HG03575 (cell line): ENCODE results near the gene RASGRP2.

Experiments used
- ATAC-seq: cut with Tn5 transposase; IDR thresholded peaks from one replicate; pipeline ENCODE4 v1.9.1; 2021; ENCODE audit not compliant: unreplicated experiment, insufficient number of reproducible peaks, low FRiP score; ENCODE audit errors: extremely low read depth

RASGRP2 gene

DNA sequence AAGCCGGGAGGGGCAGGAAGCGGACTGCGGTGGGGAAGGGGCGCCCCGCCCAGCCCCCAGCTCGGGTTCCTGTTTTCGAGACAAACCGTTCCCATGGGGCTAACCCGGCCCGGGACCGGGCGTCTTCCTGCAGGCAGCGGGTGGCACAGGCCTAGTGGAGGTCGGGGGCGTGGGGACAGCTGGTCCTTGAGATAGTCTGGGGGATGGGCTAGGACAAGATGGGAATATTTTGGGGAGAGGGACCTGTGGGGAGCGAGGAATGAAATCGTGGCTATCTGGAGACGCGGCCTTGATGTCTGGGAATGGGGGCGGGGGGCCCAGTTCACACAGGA is 1.2 kb upstream of the RASGRP2 start:
- no peak for ATAC-seq

GRCh38 chr11:64744544-64745188 is 724 bp upstream of the RASGRP2 start:
- ATAC-seq: no peak

DNA sequence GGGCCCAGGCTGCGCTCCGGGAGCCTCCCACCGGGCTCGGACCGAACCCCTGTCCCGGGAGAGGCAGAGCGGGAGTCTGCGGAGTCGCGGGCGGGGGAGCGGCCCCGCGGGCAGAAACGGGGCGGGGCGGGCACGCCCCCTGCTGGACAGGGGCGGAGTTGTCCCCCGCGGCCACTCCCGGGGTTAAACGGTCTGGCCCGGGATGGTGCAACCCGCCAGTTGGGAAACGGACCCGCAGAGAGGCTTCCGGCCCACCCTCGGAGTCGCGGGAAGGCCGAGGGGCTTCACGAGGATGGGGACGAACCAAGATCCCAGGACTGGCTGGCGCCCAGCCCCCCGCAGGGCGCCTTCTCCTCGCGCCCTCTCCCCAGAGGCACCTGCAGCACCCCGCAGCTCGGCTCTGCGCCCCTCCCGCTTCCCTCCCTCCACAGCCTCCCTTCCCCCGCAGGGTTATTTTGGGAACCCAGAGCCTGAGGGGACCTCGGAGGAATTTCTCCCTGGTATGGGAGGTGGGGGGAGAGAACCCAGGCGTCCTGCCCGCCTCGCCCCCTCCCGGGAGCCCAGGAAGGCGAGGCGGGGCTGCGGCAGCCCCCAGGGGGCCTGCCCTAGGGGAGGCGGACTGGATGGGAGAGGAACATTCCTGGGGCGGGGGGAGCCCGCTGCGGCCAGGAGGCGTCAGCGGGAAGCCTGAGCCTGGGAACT is 902 bp downstream of the RASGRP2 start:
- ATAC-seq: no peak

DNA sequence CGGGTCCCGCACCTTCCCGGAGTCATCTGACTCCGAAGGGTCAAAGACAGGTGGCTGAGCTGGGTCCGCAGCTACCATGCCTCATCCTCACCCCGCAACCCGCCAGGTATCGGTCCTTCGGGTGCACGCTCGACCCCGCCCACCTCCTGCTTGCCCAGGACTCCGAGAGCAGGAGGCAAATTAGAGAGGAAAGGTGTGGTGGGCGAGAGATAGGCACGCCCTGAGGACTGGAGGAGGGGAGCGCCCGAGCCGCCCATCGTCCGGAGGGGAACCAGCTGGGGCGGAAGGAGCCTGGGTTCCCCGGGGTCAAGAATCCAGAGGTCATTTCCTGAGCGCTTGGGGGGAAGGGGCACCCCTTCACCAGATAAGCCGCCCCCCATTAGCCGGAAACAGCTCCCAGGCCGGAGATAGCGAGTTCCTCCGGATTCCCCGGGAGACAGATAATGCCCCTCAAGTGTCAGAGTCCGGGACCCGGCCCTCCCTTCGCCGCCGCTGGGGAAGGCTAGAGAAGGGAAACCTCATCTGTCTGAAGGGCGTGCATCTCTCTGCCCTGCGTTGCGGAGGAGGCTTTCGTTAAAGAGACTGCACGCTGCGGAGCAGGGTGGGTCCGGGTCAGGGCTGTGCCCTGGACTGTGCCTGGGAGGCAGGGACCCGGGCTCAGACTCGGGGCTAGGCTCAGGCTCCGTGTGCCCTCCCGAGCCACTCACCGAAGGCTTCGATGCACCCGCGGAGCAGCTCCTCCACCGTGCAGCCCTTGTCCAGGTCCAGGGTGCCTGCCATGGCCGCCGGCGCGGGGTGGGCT is 1.7 kb downstream of the RASGRP2 start:
- no peak for ATAC-seq

GRCh38 chr11:64741375-64742086 is 2.4 kb downstream of the RASGRP2 start:
- ATAC-seq: no peak

- ATAC-seq: no peak
These were observed 4.1 kb downstream of the RASGRP2 start for GRCh38 chr11:64739871-64740270.

DNA sequence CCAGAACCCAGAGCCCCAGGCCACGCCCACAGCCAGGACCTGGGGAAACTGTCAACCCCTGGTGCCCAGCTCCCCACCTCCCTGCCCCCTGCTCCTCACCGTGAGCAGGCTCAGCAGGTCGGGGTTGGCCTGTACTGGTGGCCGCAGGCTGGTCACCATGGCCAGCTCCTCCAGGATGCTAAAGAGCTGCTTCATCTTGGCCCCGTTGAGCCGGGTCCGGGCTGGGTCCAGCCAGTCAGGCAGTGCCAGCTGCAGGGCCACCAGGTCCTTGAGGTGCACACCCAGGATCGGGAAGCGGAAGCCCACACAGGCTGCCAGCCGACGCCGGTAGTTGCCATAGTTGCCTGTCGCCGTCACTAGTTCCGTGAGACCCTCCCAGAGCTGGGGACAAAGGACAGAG is 7.3 kb downstream of the RASGRP2 start:
- ATAC-seq: no peak

DNA sequence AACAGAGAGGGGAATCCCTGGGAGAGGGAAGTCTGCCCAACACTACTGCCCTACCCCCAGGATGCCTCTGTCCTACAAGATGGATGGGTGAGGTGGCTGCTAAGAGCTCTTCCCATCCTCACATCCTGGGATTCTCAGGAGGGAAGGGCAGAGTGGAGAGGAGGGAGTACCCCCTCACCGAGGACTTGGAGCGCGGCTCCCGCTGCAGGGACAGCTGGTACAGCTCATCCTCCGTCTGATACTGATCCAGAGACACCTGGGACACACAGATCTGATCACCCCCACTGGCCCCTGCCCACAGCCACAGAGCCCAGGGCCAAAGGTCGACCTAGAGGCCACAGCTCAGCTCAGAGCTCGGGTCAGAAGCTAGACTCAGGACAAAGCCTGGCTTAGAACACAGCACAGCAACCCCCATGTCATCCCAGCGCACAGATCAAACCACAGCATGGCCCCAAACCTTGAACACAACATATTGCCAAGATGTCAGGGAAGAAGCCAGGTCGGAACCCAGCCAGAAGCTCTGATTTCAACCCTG is 8.2 kb downstream of the RASGRP2 start:
- no peak for ATAC-seq

DNA sequence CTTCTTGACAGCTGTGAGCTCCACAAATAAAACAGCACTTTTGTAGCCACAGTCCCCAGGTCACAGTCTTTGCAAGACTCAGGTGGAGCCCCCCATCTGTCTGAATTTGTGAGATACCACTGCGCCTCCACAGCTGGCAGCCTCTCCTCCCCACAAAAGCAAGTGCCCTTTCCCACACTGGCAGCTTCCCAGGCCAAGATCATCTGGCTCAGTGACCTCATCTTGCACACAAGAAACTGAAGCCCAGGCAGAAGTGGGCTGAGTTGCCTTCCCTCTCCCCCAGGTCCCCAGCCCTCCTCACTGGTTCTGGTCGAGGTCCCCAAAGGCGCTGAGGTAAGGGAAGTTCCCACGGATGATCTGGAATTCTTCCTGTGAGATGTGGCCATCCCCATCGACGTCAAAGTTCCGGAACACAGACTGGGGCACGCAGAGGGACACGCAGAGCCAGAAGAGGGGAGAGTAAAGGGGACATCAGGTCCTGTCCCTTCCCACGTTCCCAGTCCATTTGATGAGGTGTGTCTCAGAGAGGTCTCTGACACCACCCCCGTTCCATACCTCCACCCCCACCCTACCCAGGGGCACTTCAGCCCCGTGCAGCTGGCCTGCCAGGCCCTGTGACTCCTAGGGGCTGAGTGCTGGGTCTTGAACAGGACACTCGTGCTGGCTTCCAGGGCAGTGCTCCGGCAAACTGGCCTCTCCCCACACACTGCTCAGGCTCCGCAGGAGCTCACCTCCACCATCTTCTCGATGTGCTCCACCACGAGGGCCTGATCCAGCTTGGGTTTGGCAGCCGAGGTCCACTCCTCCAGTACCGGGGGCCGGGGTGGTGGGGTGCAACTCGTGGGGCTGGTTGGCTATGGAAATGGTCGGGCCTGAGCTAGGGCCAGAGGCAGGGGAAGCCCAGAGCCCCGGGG is 8.9 kb downstream of the RASGRP2 start:
- ATAC-seq: no peak

DNA sequence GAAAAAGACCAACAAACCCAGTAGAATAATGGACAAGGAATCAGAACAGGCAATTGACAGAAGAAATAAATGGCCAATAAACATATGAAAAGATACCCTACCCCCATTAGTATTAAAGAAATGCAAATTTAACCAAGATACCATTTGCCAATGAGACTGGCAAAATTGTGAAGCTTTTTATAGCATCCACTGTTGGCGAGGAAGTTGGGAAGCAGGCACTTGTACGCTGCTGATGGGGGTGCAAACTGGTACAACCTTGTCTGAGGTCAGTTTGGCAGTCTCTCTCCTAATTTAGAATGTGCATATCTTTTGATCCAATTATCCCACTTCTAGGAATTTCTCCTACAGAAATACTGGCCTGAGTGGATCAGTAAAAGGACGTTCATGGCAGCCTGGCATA is 12.3 kb downstream of the RASGRP2 start:
- ATAC-seq: no peak

DNA sequence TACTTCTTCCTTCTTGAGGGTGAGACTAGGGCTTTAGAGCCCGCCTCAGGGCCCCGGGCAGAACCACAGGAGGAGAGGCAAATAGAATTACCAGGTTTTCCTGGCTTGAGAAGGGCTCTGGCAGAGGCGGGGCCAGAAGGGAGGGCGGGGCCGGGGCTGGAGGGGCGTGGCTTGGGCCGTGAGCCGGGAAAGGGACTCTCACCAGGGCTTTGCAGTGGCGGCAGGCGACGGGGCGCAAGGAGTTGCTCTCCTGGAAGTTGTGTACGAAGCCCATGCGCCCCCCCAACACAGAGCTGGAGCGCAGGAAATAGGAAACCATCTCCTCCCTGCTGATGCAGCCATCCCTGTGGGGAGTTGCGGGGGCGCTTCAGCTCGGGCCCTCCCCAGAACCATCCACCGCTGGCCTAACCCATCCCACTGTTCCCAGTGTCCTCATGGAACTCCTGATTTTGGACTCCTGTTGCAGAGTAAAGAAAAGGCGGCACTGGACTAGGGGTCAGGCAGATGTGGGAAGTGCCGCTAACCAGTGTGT is 14.0 kb downstream of the RASGRP2 start:
- ATAC-seq: no peak

DNA sequence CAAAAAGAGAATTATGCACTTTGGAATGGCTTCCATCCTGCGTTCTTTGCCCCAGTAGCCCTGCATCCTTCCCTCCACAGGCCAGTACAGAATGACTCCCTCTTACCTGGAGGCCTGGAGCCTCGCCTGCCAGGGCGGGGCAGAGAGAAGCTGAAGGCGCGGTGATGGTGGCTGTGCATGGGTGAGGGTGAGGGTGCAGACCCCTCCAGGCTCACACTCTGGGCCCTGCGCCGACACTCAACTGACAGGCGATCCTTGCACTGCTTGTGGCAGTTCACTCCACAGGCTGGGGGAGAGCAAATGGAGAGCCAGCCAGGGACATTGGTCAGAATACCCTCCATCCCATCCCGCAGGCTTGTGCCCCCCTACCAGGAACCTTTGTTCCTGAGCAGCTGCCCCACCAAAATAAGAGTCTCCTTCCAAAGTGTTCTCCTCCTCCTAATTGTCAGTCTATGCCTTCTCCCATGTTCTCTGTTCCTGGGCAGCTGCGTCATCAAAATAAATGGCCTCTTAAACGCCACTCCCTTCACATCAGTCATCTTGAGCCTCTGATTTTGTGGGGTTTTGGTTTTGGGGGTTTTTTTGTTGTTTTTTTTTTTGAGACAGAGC is 15.1 kb downstream of the RASGRP2 start:
- no peak for ATAC-seq

- no peak for ATAC-seq
These were observed 16.9 kb downstream of the RASGRP2 start for GRCh38 chr11:64726867-64727530.

DNA sequence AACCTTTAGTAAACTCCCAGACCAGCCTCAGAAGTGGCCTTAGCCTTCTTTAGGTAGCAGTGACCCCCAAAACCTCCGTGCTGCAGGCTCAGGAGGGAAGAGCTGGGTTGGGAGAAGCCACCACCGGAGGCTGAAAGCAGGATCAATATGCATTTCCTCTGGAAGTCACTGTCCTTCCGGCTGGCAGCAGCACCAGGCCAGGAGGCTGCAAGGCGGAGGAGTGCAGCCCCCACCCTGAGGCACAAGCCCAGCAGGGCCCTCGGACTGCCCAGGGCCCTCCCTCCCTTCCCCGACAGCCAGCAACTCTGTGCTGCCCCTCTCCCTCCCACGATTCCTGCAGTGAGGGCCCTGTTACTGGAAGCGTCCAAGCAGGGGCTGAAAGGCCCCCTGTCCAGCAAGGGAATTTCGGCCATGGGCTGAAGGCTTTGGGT is 17.7 kb downstream of the RASGRP2 start:
- no peak for ATAC-seq

- ATAC-seq: no peak
These were observed 18.9 kb downstream of the RASGRP2 start for GRCh38 chr11:64724863-64725532.

GRCh38 chr11:64723907-64724862 is 19.8 kb downstream of the RASGRP2 start:
- ATAC-seq: no peak
